ENCODE data around the gene MFAP2. TPM values are rescaled to one million over a fixed set of nuclear protein-coding genes. Genes with fewer than 3 reads are reported as not detected.

Gene MFAP2, protein sequence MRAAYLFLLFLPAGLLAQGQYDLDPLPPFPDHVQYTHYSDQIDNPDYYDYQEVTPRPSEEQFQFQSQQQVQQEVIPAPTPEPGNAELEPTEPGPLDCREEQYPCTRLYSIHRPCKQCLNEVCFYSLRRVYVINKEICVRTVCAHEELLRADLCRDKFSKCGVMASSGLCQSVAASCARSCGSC
- total RNA-seq, result not detected

GRCh38 chr1:16980473-16981268 lies at the start of gene MFAP2:
Gene MFAP2 (minus strand): TSS chr1:16980620. CDS start chr1:16978273, 2,347 bp downstream.
- POLR2A ChIA-PET, result interaction anchor here (0.6 kb wide), 1 partner anchor 19 kb away, joined by 4 read pairs; no protein-coding TSS in a partner anchor

GRCh38 chr1:17030206-17030605 lies 49.8 kb upstream of the MFAP2 start:
- ChIA-PET CTCF (no interaction called here), POLR2A (no interaction called here)

More at GRCh38 chr1:16980473-16981268, at the start of gene MFAP2:
- CTCF ChIA-PET, result interaction anchor here (1.1 kb wide), 1 partner anchor 25 kb away, joined by 3 read pairs; no protein-coding TSS in a partner anchor

DNA sequence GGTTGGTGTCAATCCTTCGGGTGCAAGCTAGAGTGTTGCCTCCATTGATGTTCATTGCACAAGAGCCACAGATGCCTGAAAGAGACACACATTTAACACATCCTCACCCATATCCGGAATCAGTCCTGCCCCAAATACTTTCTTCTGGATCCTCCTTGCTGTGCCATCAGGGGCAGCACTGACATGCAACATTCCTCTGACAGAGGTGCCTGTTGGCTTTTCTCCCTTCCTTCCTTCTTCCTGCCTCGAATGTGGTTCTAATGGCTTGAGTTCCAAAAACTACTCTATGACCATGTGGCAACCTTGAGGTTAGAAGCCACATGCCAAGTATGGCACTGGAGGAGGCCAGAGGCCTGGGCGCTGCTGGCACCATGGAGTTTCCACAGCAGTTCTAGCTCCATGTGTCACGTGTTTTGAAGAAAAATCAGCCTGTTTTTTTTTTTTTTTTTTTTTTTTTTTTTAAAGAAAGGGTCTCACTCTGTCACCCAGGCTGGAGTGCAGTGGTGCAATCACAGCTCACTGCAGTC lies 48.3 kb upstream of the MFAP2 start:
- CTCF ChIA-PET, result interaction anchor here (0.7 kb wide), 1 partner anchor 21 kb away, joined by 6 read pairs; no protein-coding TSS in a partner anchor
- POLR2A ChIA-PET, result no interaction called here

DNA sequence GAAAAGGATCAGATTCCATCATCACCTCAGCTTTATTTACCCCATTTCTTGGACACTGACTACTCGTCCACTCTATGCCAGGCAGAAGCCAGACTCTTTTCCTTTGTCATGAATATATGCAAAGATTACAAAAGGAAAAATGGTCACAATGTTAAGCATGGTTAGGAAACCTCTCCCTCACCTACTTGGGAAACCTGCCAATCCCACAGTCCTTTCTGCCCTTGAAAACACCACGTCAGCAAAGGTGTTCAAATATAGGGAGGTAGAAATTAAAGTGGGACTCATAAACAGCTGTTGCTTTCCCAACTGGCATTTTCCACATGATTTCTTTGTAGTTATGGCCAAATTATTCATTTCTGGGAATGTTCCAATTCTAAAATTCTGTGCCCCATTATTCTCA lies 47.5 kb upstream of the MFAP2 start:
- POLR2A ChIA-PET, result no interaction called here
- CTCF ChIA-PET, result no interaction called here

GRCh38 chr1:17027403-17027802 lies 47.0 kb upstream of the MFAP2 start:
- ChIA-PET CTCF (no interaction called here), POLR2A (no interaction called here)

- ChIA-PET POLR2A (no interaction called here), CTCF (no interaction called here)
Observed at GRCh38 chr1:17024721-17025120, 44.3 kb upstream of the MFAP2 start.

- CTCF ChIA-PET, result interaction anchor here (1.4 kb wide), 1 partner anchor 10 kb away, joined by 5 read pairs; no protein-coding TSS in a partner anchor
- POLR2A ChIA-PET, result no interaction called here
Observed at GRCh38 chr1:17023573-17023972, 43.2 kb upstream of the MFAP2 start.

GRCh38 chr1:17023102-17023501 lies 42.7 kb upstream of the MFAP2 start:
- POLR2A ChIA-PET, result no interaction called here
- CTCF ChIA-PET, result interaction anchor here (1.4 kb wide), 1 partner anchor 10 kb away, joined by 5 read pairs; no protein-coding TSS in a partner anchor

- ChIA-PET CTCF (no interaction called here), POLR2A (no interaction called here)
Observed at GRCh38 chr1:17021896-17022295, 41.5 kb upstream of the MFAP2 start.

GRCh38 chr1:17020502-17020901 lies 40.1 kb upstream of the MFAP2 start:
- ChIA-PET CTCF (interaction anchor here (0.7 kb wide), 1 partner anchor 25 kb away, joined by 4 read pairs; no protein-coding TSS in a partner anchor), POLR2A (no interaction called here)

GRCh38 chr1:17018849-17019248 lies 38.4 kb upstream of the MFAP2 start:
- CTCF ChIA-PET, result no interaction called here
- POLR2A ChIA-PET, result no interaction called here

DNA sequence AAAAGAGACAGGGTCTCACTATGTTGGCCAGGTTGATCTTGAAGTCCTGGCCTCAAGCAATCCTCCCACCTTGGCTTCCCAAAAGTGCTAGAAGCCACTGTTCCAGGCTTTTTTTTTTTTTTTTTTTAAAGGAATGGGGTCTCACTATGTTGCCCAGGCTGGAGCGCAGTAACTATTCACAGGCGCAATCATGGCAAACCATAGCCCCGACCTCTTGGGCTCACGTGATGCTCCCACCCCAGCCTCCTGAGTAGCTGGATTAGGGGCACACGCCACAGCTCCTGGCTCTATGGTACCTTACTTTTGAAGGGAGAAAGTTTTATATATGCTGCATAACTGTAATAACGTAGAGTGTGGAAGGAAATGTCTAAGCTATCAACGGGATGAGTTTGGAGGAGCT lies 37.0 kb upstream of the MFAP2 start:
- CTCF ChIA-PET, result no interaction called here
- POLR2A ChIA-PET, result no interaction called here

DNA sequence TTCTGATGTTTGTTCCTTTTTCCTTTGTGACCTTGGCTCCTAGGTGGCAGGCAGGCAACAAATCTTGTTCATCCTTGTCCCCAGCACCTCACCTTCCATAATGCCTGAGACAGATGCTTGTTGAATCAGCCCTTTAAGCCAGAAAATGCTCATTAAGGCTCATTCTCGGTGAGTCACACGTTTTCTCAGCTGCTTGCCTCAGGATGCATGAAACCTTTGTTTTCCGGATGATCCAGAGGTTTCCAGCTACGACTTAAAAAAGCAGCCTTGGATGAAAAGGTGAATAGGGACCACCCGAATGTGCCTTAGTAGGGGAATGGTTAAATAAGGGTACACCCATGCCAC lies 35.9 kb upstream of the MFAP2 start:
- CTCF ChIA-PET, result interaction anchor here (0.6 kb wide), 1 partner anchor 117 kb away, joined by 3 read pairs; no protein-coding TSS in a partner anchor
- POLR2A ChIA-PET, result no interaction called here

DNA sequence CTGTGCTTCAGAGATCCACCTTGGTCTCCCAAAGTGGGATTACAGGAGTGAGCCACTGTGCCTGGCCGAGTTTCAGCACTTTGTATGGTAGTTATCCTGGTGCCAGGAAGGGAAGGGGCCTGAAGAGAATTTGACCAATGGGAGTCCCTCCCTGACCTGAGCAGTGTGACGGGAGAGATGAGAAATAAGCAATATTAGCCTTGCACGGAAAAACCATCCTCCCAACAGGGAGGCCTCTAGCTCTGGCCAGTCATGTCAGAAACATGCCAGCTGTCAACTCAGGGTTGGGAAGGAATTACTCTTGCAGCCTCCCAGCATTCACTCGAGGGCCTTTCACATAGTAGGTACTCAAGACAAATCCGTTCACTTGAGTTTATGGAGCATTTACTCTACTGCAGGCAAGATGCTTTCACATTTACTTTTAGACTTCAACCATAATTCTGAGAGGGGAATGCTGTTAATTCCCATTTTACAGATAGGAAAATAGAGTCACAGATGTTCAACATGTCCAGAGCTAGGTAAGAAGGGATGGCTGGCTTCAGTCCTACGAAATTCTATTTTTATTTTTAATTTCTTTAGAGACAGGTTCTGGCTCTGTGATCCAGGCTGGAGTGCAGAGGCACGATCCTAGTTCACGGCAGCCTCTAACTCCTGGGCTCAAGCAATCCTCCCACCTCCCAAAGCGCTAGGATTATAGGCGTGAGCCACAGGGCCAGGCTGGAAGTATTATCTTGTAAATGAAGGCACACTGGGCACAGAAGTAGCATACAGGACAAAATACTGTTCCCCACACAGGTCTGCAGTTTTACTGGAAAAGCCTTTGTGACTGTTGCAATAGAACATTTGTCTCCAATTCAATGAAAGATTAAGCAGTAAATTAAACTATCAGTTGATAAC lies 34.5 kb upstream of the MFAP2 start:
- POLR2A ChIA-PET, result no interaction called here
- CTCF ChIA-PET, result no interaction called here

DNA sequence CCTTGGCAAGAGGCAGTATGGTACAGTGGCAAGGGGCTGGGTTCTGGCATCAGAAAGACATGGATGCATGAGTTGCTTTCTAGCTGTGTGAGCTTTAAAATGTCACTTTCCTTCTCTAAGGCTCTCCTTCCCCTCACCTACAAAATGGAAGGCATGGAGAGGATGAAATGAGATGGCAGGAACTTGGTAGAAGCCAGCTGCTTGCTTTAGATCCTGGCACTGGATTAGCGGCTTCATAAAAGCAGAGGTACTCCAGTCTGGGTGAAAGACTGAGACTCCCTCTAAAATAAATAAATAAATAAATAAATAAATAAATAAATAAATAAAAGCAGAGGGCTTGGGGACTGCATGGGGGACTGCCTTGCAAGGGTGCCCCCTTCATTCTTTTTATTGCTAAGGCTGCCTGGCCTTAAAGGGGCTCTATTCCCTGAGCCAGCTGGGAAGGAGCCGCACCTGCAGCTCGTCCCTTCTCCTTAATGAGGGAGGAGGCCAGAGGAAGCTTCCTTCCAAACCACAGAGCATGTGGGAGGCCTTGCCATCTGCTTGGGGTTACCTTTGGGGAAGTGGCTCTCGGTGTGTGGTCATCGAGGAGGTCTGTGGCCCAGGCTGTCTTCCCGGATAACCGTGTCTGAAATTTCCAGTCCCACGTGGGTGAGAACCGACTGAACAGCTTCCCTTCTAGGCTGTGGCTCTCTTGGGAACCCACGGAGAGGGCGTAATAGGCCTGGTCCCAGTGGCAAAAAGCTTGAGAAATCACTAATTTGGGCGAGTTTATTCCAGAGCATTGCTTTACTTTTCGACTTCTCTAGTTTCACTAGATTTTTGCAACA lies 33.3 kb upstream of the MFAP2 start:
- CTCF ChIA-PET, result interaction anchor here (1.5 kb wide), 1 partner anchor 9 kb away, joined by 5 read pairs; no protein-coding TSS in a partner anchor
- POLR2A ChIA-PET, result no interaction called here

GRCh38 chr1:17012775-17013490 lies 32.5 kb upstream of the MFAP2 start:
- ChIA-PET POLR2A (no interaction called here), CTCF (interaction anchor here (1.5 kb wide), 1 partner anchor 10 kb away, joined by 5 read pairs; no protein-coding TSS in a partner anchor)

DNA sequence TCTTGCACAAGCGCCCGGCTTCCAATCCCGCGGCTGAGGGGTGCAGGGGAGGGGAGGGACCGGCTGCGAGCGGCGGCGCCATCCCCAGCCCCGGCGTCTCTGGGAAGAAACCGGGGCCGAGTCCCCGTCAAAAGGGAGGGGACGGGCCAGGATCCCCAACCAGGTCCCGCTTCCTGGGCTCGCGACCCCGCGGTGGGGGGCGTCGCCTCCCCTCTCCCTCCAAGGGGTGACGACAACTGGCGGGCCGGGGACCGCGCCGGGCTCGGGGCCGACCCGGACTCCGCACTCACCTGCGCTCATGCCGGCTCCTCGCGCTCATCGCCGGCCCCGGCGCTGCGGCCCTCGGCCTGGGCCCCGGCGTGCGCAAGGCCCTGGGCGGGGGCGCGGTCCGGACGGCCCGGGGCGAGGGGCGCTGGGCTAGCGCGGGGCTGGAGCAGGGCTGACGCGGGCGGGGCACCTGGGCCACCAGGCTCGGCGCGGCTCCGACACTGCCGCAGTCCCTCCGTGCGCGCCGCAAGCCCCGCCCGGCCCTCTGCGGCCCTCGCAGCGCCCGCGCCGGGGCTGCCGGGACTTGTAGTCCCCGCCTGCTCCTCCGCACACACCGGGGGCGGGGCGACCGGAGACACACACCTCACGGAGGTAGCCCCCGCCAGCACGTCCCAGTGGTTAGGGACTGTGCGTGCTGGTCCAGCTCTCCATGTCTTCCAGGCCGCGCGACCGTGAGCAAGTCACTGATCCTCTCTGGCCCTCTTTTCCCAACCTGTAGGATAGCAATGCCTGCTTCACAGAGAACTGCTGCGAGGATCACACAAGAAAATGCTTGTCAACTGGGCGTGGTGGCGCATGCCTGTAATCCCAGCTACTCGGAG lies 31.3 kb upstream of the MFAP2 start, which contains the start of gene ATP13A2:
ATP13A2 (minus strand) TSS at position 490 of the 869 bp plus-strand sequence; CDS start at position 300, 190 bp downstream.
- POLR2A ChIA-PET, result no interaction called here
- CTCF ChIA-PET, result no interaction called here

DNA sequence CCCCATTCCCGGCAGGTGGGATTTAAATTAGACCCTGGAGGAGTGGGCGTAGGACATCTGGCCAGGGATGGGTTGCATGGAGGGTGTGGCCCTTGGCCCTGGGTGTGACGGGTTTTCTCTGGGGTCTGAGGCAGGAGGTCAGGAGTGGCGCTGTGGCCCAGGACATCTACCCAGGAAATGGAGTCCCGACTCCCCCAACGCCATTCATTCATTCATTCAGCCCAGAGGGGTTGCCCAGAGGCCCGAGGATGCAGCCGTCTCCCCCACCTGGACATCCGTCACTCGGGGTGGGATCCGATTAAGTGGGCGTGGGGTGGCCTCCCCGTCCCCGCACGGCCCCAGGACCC lies 30.6 kb upstream of the MFAP2 start:
- CTCF ChIA-PET, result no interaction called here
- POLR2A ChIA-PET, result no interaction called here
